Right kidney (tissue), 1 donor: ENCODE results near the gene PPP6R2.
A peak's percentile ranks its signal among the peaks of the same experiment; 100 is the strongest.

Experiments used
- DNase-seq: peaks from one replicate; pipeline ENCODE4 v3.0.0-alpha.2; 2016

The PPP6R2 gene

GRCh38 chr22:50305393-50305922 lies 37.7 kb upstream of the PPP6R2 start:
- no peak for DNase-seq

- peak; percentile 83 for DNase-seq
Observed at GRCh38 chr22:50305923-50306566, 37.1 kb upstream of the PPP6R2 start.

- peak; percentile 75 for DNase-seq
Observed at GRCh38 chr22:50306753-50307749, 36.1 kb upstream of the PPP6R2 start, which contains the start of gene PLXNB2. PLXNB2 (minus strand) TSS chr22:50307646; CDS start chr22:50290584, 17,062 bp downstream.

GRCh38 chr22:50307890-50308596 lies 35.1 kb upstream of the PPP6R2 start:
- peak; percentile 68 for DNase-seq

GRCh38 chr22:50308597-50308935 lies 34.6 kb upstream of the PPP6R2 start:
- no peak for DNase-seq

GRCh38 chr22:50308986-50309600 lies 34.0 kb upstream of the PPP6R2 start:
- no peak for DNase-seq

- DNase-seq, result no peak
Observed at GRCh38 chr22:50309601-50309991, 33.5 kb upstream of the PPP6R2 start.

GRCh38 chr22:50310031-50310722 lies 33.0 kb upstream of the PPP6R2 start:
- no peak for DNase-seq

GRCh38 chr22:50310949-50311444 lies 32.1 kb upstream of the PPP6R2 start:
- no peak for DNase-seq

GRCh38 chr22:50311606-50312351 lies 31.3 kb upstream of the PPP6R2 start:
- DNase-seq, result no peak

- DNase-seq, result no peak
Observed at GRCh38 chr22:50312371-50312770, 30.8 kb upstream of the PPP6R2 start.

GRCh38 chr22:50313021-50313420 lies 30.1 kb upstream of the PPP6R2 start:
- DNase-seq, result no peak

GRCh38 chr22:50313600-50313999 lies 29.5 kb upstream of the PPP6R2 start:
- no peak for DNase-seq

- DNase-seq, result no peak
Observed at GRCh38 chr22:50314081-50314454, 29.1 kb upstream of the PPP6R2 start.

- peak; percentile 43 for DNase-seq
Observed at GRCh38 chr22:50314455-50315288, 28.5 kb upstream of the PPP6R2 start.

GRCh38 chr22:50315289-50316113 lies 27.6 kb upstream of the PPP6R2 start:
- DNase-seq, result no peak

- no peak for DNase-seq
Observed at GRCh38 chr22:50316114-50317065, 26.7 kb upstream of the PPP6R2 start.

GRCh38 chr22:50317178-50317577 lies 25.9 kb upstream of the PPP6R2 start:
- no peak for DNase-seq
